Fibroblast of the aortic adventitia (primary cell): Measurements from ENCODE around the gene PFKFB1. TPM values are rescaled to one million over a fixed set of nuclear protein-coding genes. Genes with fewer than 3 reads are reported as not detected.

Source experiments
- DNase-seq: peaks from one replicate; pipeline ENCODE4 v3.0.0-alpha.2; 2010; ENCODE audit warnings: low read depth
- H3K4me3 ChIP-seq: 2 replicates; pipeline ENCODE4 v1.5.1; 2011; ENCODE audit warnings: low read depth, mild to moderate bottlenecking, control low read depth, low read length, moderate library complexity
- total RNA-seq: library from RNA; depleted of rRNA; stranded (reverse); fragments of >200 nt; gene quantifications from 2 replicates; pipeline ENCODE4 v1.2.3, GENCODE V29; 2012; ENCODE audit warnings: low replicate concordance
- TF ChIP-seq, protein P1 (sequence below): IDR thresholded peaks from 2 replicates; pipeline ENCODE4 v1.5.1; 2011; ENCODE audit warnings: mild to moderate bottlenecking, low read length, control low read depth, inconsistent platforms; ENCODE audit not compliant: insufficient read depth

The PFKFB1 gene
- total RNA-seq, 1 donor: 0.09 TPM

DNA sequence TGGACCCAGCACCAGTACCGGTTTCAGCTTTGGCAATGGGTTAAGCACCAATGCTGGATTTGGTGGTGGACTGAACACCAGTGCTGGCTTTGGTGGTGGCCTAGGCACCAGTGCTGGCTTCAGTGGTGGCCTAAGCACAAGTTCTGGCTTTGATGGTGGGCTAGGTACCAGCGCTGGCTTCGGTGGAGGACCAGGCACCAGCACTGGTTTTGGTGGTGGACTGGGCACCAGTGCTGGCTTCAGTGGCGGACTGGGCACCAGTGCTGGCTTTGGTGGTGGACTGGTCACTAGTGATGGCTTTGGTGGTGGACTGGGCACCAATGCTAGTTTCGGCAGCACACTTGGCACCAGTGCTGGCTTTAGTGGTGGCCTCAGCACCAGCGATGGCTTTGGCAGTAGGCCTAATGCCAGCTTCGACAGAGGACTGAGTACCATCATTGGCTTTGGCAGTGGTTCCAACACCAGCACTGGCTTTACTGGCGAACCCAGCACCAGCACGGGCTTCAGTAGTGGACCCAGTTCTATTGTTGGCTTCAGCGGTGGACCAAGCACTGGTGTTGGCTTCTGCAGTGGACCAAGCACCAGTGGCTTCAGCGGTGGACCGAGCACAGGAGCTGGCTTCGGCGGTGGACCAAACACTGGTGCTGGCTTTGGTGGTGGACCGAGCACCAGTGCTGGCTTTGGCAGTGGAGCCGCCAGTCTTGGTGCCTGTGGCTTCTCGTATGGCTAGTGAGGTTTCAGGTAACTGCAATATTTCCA lies 63.5 kb downstream of the PFKFB1 start:
- TF ChIP-seq, protein P1, sequence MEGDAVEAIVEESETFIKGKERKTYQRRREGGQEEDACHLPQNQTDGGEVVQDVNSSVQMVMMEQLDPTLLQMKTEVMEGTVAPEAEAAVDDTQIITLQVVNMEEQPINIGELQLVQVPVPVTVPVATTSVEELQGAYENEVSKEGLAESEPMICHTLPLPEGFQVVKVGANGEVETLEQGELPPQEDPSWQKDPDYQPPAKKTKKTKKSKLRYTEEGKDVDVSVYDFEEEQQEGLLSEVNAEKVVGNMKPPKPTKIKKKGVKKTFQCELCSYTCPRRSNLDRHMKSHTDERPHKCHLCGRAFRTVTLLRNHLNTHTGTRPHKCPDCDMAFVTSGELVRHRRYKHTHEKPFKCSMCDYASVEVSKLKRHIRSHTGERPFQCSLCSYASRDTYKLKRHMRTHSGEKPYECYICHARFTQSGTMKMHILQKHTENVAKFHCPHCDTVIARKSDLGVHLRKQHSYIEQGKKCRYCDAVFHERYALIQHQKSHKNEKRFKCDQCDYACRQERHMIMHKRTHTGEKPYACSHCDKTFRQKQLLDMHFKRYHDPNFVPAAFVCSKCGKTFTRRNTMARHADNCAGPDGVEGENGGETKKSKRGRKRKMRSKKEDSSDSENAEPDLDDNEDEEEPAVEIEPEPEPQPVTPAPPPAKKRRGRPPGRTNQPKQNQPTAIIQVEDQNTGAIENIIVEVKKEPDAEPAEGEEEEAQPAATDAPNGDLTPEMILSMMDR: no peak
- DNase-seq: no peak
- no peak overlapping the region for H3K4me3 ChIP-seq

DNA sequence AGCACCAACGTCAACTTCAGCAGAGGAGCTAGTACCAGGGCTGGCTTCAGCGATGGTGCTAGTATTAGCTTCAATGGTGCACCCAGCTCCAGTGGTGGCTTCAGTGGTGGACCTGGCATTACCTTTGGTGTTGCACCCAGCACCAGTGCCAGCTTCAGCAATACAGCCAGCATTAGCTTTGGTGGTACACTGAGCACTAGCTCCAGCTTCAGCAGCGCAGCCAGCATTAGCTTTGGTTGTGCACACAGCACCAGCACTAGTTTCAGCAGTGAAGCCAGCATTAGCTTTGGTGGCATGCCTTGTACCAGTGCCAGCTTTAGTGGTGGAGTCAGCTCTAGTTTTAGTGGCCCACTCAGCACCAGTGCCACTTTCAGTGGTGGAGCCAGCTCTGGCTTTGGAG lies 65.1 kb downstream of the PFKFB1 start:
- TF ChIP-seq, protein P1: no peak
- DNase-seq: no peak
- H3K4me3 ChIP-seq: no peak overlapping the region

DNA sequence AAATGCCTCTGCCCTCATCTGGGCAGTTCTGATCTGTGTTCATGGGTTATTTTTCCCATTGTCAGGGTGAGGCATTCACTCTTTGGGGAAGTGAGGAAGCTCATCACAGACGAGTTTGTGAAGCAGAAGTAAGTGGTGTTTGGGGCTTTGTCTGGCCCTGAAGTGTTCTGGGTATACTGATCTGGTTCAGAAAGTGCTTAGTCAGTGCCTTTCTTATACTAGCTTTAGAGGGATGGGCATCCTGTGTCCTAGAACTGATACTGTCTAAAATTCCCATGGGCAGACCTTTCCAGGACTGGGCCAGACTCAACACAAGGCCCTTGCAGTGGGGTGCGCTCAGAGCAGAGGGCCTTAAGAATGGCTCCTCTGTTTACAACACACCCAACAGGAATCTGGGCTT lies 67.0 kb downstream of the PFKFB1 start:
- H3K4me3 ChIP-seq: no peak overlapping the region
- no peak for DNase-seq
- TF ChIP-seq, protein P1: no peak

DNA sequence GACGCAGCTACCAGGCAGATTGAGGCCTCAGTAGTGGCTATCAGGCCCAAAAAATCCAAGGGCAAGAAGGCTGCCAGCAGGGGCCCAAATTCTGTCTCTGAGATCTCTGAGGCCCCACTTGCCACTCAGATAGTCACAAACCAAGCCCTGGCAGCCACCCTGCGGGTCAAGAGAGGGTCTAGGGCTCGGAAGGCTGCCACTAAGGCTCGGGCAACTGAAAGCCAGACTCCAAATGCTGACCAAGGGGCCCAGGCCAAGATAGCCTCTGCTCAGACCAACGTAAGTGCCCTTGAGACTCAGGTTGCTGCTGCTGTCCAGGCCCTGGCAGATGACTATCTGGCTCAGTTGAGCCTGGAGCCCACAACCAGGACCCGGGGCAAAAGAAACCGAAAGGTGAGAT lies 70.6 kb downstream of the PFKFB1 start:
- no peak overlapping the region for H3K4me3 ChIP-seq
- TF ChIP-seq, protein P1: no peak
- DNase-seq: no peak

DNA sequence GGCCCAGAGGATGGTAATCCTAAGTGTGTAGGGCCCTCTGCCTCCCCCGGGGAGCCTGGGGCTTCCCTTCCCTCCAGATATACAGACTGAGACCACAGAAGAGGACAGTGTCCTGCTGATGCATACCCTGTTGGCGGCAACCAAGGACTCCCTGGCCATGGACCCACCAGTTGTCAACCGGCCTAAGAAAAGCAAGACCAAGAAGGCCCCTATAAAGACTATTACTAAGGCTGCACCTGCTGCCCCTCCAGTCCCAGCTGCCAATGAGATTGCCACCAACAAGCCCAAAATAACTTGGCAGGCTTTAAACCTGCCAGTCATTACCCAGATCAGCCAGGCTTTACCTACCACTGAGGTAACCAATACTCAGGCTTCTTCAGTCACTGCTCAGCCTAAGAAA lies 71.4 kb downstream of the PFKFB1 start:
- no peak overlapping the region for H3K4me3 ChIP-seq
- DNase-seq: no peak
- TF ChIP-seq, protein P1: no peak

DNA sequence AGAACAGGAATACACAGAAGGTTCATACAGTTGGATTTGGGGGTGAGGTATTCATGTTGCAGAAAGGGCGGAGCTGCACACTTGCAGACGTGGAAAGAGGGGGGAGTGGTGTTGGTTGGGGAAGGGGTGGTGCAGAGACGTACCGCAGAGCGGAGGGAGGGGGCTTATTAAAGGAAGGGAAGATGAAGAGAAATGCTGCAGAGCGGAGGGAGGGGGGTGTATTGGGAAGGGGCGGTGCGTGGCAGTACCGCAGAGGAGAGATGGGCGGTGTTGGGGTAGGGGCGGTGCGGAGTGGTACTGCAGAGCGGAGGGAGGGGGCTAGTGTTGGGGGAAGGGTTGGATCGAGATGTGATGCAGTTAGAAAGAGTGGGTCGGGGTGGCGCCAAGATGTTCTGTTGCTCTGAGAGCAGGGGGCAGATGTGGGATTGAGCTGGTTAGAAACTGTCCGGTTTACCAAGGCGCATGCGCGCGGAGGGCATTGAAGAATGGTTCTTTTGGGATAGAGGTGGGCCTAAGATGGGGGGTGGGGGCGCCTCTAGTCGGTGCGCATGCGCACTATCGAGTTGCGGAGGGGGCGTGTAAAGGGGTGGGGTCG lies 72.5 kb downstream of the PFKFB1 start:
- TF ChIP-seq, protein P1: no peak

More for the DNA sequence above, 72.5 kb downstream of the PFKFB1 start:
- DNase-seq: peak; percentile 77
- H3K4me3 ChIP-seq: peak overlapping the region; percentile 72
